ENCODE measurements around the gene MCHR2.
"Not testable (repeated sequence)": the region's sequence is repeated elsewhere in the genome, so short reads cannot be mapped to it uniquely, and the experiment has no call there.

Gene MCHR2, protein sequence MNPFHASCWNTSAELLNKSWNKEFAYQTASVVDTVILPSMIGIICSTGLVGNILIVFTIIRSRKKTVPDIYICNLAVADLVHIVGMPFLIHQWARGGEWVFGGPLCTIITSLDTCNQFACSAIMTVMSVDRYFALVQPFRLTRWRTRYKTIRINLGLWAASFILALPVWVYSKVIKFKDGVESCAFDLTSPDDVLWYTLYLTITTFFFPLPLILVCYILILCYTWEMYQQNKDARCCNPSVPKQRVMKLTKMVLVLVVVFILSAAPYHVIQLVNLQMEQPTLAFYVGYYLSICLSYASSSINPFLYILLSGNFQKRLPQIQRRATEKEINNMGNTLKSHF

GRCh38 chr6:99993533-99994251 lies at the start of gene MCHR2:
Gene MCHR2 (minus strand): TSS chr6:99994223. CDS start chr6:99956147, 38,076 bp downstream.
- DNase-seq (ENCODE audit: low read depth, low spot score) = no peak

DNA sequence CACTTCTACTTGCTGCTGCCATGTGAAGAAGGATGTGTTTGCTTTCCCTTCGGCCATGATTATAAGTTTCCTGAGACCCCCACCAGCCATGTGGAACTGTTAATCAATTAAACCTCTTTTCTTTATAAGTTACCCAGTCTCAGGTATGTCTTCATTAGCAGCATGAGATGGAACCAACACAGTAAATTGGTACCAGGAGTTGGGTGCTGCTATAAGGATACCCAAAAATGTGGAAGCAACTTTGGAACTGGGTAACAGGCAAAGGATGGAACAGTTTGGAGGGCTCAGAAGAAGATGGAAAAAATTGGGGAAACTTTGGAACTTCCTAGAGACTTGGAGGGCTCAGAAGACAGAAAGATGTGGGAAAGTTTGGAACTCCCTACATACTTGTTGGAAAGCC lies 44.5 kb upstream of the MCHR2 start:
- DNase-seq (ENCODE audit: low read depth, low spot score) = not testable (repeated sequence)

DNA sequence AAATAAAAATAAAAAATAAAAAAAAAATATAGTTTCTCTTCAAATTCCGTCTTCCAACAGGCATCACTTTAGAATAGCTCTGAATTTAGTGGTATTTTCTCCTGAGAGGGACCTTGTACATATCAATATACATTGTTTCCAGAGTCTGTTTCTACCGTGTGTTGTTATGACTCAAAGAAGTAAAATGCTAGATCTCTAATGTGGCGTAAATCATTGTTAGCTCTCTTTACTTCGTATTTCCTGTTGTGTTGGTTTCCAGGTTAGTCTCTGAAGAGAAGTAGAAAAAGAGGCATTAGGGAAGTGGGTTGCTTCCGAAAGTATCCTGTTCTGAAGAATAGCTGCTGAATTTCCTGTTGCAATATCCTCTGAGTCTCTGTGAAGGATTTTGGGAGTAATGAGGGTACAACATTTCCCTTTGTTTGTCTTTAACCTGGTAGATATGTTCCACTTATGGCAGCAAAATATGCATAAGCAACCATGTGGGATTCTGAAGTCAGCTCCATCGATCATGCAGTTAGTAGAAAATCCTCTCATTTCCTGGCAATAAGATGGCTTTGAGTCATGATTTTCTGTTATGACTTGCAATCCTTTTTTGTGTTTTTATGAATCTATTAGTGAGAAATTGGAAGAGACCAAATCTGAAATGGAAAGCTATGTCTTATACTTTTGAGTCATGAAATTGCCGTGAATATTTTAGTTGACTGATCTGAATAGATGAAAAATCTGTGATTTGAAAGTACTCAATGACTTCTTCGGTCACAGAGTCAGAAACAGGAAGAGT lies 42.0 kb upstream of the MCHR2 start:
- DNase-seq (ENCODE audit: low read depth, low spot score) = no peak

- DNase-seq (ENCODE audit: low read depth, low spot score) = no peak
These were observed 29.8 kb upstream of the MCHR2 start for GRCh38 chr6:100023798-100024197.

DNA sequence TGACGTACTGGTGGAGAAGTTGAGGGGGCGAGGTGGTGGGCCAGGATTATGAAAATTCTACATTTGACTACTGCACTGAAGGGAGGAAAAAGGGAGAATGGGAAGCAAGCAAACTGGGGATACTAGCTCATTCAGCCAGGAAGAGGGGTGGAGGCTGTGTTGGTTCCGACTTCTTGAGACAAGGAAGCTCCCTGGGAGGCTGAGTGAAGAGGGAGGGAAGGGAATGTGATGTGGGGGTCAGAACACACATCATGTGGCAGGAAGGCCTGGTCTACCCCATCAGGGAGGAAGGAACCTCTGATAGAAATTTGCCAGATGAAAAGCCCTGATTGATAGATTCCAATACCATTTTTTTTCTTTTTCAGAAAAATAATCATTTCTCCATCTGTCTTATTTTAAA lies 28.8 kb upstream of the MCHR2 start:
- DNase-seq (ENCODE audit: low read depth, low spot score) = no peak

DNA sequence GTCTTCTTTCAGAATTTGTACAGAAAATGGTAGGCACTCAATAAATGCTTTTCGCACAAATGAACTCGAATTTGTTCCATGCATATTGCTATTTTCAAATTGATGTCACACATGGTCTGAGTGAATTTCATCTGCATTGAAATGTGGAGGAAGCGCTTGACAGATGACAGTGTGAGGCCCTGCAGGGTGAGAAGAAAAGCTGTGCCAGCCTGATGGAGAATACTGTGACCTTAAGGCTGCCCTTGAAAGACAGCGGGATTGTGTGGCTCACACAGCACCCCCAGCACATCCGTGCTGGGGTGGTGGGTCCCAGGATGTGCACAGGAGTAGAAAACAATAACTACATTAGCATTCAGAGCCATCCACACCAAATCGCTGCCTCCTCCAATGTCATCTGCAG lies 14.8 kb upstream of the MCHR2 start:
- no peak for DNase-seq (ENCODE audit: low read depth, low spot score)

DNA sequence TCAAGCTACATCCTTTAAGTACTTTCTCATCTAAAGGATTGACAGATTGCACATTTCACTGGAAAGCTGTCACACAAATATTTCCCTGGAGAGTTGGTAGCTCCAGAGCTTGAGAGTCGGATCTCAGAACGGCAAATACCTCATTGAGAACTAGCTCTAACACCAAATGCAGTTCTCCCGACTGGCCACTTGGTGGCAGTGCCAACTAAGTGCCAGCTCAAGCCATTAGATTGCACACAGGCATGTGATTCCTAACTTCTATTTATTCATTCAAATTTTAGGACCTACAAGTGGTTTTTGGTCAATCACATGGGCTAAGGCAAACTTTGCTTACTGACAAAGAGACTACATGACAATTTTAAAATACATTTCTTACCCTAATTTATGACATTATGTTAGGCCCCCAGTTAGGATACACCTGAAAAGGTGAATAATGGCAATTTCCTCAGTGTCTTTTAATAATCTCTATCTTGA lies 7.9 kb upstream of the MCHR2 start:
- no peak for DNase-seq (ENCODE audit: low read depth, low spot score)

DNA sequence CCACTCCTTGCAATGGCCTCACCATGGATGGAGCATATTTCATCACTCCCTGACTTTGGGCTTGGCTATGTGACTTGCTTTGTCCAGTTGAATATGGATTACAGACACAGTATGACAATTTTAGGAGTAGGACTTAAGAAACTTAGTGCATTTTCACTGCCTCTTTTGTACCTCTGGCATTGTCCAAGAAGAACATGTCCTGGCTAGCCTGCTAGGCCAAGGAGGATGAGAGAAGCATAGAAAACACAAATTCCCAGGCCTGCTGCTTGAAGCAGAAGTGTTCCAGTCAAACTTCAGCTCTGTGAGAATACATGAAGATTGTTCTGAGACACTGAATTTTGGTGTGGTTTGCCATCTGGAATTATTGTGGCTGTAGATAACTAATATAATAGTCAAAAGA lies 3.1 kb upstream of the MCHR2 start:
- DNase-seq (ENCODE audit: low read depth, low spot score) = no peak

GRCh38 chr6:99995916-99996315 lies 1.9 kb upstream of the MCHR2 start:
- DNase-seq (ENCODE audit: low read depth, low spot score) = no peak

DNA sequence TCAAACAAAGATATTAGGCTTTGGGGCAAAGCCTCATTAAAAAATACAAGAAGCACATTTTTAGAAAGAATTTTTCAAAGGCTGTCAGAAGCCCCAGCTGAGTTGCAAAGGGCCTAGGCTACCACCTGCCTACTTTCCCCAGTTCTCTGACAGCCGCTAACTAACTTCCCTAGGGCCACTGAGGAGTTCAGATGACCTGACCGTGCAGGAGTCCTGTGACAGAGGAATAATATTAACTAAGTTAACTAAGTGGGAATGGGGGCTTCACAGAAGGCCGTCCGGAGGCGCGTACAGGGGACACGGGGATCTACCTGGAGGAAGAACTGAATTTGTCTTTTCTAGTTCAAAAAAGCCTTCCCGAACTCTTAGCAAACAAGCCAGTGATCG lies 884 bp downstream of the MCHR2 start:
- no peak for DNase-seq (ENCODE audit: low read depth, low spot score)

- DNase-seq (ENCODE audit: low read depth, low spot score) = no peak
These were observed 2.1 kb downstream of the MCHR2 start for GRCh38 chr6:99991955-99992354.

DNA sequence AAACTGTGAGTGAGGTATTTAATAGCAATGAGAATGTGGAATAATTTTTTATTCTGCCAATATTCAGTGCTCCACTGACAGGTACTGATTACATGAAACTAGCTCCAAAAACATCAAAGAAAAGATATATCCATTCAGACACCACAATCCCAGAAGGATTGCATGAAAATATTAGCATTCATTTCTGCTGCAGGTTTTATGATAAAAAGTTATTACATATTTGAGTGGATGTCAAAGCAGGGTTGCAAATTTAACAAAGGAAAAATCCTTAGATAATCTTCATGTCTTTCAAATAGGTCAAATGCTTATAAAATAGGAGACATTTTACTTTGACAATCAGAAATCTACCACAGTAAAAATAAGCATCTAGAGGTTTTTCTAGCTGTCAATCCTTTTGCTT lies 13.3 kb downstream of the MCHR2 start:
- DNase-seq (ENCODE audit: low read depth, low spot score) = no peak

DNA sequence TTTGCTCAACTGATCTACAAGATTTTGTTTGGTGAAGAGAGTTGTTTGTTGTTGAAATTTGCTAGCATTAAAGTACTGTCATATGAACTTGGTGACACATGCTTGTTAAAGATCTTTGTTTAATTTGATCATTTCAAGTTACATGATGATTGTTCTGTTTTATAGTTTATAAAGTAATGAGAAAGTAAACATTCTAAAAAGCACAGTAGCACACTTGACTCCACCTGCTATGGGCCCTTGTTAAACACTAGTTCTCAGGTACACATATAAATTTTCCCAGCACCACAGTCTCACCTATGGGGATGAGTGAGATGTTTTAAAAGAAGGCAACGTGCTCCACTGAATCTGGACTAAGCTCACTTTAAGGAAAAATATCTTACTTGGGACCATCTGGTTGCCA lies 14.1 kb downstream of the MCHR2 start:
- no peak for DNase-seq (ENCODE audit: low read depth, low spot score)

- no peak for DNase-seq (ENCODE audit: low read depth, low spot score)
These were observed 27.0 kb downstream of the MCHR2 start for GRCh38 chr6:99967052-99967451.

DNA sequence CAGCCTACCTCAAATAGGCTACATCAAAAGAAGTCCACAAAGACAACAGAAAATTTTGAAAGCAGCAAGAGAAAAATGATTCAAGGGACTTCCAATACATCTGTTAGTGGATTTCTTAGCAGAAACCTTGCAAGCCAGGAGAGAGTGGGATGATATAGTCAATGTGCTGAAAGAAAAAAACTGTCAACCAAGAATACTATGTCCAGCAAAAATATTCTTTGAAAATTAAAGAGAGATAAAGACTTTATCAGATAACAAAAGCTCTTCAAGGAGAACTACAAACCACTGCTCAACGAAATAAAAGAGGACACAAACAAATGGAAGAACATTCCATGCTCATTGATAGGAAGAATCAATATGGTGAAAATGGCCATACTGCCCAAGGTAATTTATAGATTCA lies 34.0 kb downstream of the MCHR2 start:
- no peak for DNase-seq (ENCODE audit: low read depth, low spot score)

DNA sequence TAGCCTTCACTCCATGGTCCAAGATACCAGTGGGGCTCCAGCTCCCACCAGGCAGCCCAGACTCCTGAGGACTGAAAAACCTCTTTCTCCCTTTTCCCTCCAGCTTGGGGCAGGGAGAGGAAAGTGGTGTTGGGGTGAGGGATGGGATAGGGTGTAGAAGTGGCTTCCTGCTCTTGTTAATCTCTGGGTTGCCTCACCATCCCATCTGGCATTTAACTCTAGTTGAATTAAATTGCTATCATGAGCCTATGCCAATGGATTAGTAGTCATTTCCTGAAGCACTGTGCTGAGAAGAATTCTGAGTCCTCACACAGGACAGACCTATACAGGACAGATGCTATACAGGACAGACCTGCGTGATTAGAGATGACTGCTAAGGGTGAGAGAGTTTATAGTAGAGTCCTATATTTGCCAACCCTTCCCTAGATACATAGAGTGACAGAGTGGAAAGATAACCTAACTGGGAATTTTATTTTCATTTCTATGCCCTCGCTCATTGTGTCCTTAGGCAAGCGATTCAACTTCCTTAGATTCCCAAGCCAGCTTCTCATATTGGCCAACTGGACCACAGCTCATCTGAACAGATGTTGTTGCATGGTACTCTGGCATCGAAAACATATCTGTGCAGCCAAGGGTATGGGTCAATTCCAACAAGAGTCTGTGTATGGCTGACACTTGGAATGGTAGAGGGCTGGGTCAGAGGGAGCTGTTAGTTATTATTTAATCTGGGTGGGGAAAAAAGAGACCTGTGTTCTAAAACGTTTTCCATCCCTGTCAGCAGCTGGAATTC lies 42.8 kb downstream of the MCHR2 start:
- DNase-seq (ENCODE audit: low read depth, low spot score) = no peak

DNA sequence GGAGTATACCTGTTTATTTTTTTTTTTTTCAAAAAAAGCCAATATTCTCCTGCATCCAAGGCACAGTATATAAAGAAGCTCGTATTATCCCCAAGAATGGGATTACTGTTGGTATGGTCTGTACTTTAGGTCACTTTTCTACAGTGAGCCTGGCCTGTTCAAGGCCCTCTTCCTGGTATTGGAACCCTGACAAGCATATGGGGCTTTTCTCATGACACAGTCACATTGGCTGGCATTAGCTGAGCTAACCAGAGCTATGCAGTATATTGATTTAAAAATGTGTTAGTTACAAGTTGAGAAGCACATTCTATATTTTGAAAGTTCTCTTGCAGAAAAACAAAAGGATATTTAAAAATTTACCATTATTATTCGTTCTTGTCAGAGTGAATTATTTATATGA lies 48.0 kb downstream of the MCHR2 start:
- DNase-seq (ENCODE audit: low read depth, low spot score) = no peak

GRCh38 chr6:99943846-99944245 lies 50.2 kb downstream of the MCHR2 start:
- DNase-seq (ENCODE audit: low read depth, low spot score) = no peak

DNA sequence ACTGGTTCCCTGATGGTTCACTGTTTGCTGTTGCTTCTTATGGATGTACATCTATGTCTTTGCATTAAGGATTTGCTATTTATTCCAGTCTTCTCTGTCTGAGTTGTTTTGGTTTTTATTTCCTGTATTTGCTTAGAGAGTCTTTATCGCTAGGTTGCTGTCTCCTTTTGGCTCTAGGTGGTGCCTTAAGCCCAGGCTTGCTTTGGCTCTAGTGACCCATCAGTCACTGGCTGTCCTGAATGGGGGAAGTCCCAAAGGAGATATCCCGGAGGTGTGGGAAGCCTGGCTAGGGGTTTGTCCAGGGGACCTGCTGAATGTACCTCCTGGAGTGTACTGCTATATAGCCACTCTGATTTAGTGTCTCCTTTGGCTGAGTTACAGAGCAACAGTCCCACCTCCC lies 53.4 kb downstream of the MCHR2 start:
- no peak for DNase-seq (ENCODE audit: low read depth, low spot score)

- DNase-seq (ENCODE audit: low read depth, low spot score) = no peak
These were observed 60.9 kb downstream of the MCHR2 start for GRCh38 chr6:99933129-99933528.

DNA sequence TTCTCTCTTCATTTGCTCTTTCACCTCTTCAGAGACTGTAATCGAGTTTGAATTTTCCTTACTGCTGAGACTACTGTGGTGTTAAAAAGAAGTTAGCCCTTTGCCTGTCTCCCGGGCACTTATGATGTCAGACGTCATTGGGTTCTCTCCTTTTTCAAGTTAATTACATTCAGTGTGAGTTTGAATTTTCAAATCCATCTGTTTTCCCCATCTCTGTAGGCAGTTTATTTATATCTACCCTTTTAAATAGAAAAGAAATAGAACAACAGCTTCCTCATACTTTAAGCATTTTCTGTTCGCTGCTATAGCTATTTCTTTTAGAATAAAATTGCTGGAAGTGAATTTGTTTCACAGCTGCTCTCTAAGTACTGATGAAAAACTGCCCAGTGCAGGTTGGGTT lies 81.4 kb downstream of the MCHR2 start:
- no peak for DNase-seq (ENCODE audit: low read depth, low spot score)

Measured in iPS DF 19.7 (cell line).